DMS114 treated with DMSO at 0.1 percent for 48 hours (cell line): Measurements from ENCODE around the gene KIAA1614.
"Not testable (repeated sequence)": the region's sequence is repeated elsewhere in the genome, so short reads cannot be mapped to it uniquely, and the experiment has no call there.

Experiments used
- DNase-seq: peaks from one replicate; lab custom pipeline; 2025; ENCODE audit not compliant: unreplicated experiment; lab: John Stamatoyannopoulos, UW

KIAA1614 gene

DNA sequence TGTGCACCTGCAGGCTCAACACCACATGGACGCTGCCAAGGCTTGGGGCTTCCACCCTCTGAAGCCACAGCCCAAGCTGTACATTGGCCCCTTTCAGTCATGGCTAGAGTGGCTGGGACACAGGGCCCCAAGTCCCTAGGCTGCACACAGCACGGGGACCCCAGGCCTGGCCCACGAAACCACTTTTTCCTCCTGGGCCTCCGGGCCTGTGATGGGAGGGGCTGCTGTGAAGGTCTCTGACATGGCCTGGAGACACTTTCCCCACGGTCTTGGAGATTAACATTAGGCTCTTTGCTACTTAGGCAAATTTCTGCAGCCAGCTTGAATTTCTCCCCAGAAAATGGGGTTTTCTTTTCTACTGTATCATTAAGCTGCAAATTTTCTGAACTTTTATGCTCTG lies 46.9 kb downstream of the KIAA1614 start:
- DNase-seq: not testable (repeated sequence)

DNA sequence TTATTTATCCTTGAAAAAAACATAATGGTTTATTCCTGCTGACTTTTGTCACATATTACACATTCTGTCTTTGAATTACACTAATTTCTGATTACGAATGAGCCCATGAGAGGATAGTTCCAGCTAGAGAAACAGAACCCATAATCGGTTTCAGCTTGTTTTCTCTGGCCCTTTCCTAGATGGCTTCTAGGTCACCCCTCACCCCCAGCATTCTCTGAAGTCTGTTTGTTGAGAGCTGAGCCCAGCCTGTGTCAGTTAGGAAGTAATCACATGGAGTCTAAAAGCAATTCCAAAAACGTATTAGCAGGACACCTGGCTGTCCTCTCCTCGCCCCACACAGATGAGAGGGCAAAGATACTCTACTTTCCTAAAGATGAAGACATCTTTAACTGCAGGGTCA lies 48.9 kb downstream of the KIAA1614 start:
- DNase-seq: no peak

DNA sequence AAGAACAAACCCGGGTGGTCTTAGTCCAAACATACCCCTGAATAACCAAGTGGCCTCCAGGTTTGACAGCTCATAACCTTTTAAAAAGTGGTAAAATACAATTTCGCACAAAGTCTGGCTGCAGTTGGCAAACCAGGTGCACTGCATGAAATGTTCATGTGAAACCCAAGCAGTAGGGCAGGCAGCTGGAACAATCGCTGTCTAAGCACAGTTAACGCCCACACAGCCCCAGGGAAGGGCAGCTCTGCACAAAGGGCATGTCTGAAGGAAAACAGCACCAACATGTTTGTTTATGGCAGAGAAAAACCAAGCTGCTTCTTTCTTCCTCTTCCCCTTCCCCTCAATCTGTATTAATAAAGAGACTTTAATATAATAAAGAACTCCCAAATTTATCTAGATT lies 49.5 kb downstream of the KIAA1614 start:
- DNase-seq: no peak

DNA sequence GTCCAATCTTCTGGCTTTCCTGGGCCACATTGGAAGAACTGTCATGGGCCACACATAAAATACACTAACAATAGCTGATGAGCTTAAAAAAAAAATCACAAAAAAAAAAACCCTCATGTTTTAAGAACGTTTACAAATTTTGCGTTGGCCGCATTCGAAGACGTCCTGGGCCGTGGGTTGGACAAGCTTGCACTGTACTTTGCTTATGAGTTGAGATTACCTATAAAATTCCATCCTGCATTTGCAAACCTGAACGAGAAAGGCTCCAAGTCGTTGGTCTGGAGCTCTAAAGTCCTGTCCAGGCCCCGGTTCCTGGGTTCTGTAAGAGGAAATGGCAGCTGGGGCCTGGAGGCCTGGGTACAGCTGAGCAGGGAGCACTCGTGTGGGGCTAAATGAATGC lies 51.4 kb downstream of the KIAA1614 start:
- no peak for DNase-seq

DNA sequence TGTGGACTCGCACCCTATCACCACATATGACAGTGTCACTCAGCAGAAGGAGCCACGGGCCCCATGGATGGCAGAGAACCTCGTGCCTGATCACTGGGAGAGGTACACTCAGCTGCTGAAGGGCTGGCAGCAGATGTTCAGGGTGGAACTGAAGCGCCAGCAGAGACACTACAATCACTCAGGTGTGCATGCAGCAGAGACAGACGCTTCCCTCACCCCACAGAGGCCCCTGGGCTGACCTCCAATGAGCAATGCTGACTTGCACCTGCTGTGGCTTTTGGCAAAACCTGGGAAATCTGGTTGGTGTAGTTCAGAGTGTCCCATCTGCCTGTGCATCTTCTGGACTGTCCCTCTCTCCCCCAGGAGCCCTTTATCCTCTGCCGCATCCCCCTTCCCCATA lies 51.9 kb downstream of the KIAA1614 start:
- no peak for DNase-seq

DNA sequence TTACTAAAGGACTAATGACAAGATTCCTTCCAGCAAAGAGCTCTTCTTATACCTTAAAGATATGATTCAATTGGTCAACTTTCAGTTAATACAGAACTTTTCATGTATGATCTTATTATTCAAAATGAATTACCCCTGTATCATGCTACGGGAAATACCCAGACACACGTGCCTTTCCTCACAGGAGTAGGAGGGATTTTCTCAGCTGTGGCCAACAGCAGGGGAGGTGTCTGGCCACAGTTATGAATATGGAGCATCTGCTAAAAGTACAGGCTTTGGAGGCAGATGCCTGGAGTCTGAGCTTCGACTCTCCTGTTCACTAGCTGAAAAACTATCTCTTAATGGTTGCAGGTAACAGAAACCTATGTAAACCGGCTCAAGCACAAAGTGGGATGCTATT lies 53.6 kb downstream of the KIAA1614 start:
- DNase-seq: no peak

DNA sequence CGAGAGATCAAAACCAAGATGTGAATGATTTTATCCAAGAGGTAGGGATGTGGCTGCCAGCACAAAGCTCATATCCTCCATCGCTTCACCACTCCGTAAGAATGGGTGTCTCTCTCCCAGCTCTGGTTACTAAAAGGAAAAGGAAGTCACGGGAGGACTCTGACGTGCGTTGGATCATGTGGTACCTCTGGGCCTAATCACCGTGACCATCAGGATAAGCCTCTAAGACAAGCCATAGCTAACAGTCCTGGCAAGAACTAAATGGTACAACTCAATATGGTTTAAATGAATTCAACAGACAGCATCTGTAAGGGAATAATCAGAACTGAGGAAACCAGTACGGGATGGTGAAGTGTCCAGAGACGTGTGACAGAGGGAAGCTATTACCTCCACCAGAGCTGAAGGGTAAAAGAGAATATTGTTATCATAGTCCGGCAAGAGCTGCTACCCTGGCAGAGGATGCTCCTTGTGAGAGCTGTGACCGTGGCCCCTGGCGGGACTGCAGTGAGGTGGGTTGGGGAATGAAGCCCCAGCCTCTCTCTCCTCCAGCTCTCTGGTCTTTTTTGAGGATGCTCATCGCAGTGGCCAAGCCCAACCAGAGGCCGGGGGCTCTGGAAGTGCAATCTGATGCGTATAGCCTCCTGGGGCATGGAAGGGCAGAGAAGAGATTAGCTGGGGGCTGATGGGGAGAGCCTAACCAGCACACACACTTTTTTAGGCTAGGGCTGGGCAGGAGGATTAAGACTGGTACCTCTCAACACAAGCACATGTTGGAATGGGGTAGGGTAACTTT lies 54.2 kb downstream of the KIAA1614 start:
- DNase-seq: no peak

DNA sequence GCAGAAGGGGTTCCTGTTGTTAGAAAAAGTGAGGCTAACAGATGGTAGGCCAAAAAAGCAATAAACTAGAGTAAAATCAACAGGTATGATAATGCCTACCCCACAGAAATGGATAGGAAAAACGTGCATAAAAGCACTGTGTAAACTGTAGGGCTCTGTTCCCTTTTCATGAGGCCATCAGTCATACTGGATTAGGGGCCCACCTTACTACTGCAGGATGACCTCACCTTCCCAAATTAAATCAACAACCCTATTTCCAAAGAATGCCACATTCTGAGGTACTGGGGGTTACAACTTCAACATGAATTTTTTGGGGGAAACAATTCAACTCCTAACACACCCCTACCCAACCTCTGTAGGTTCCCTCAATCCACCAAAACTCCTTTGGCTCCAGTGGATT lies 54.9 kb downstream of the KIAA1614 start:
- no peak for DNase-seq

DNA sequence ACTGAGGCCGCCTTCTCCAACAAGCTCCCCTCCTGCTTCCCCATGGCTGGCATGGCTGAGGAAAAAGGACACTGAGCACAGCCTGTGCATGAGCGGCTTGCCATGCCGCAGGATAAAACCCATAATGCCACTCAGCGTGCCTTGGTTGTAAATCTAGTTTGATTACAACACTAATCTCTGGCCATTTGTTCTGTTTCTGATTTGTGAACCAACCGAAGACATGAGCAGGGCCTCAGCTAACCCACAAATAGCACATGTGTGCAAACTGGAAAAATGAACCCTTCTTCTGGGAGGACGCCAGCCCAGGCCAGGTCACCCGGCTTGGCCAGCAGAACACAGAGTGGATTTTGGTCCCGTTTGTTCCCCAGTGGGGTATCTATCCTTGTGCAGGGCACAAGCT lies 56.1 kb downstream of the KIAA1614 start:
- DNase-seq: not testable (repeated sequence)

DNA sequence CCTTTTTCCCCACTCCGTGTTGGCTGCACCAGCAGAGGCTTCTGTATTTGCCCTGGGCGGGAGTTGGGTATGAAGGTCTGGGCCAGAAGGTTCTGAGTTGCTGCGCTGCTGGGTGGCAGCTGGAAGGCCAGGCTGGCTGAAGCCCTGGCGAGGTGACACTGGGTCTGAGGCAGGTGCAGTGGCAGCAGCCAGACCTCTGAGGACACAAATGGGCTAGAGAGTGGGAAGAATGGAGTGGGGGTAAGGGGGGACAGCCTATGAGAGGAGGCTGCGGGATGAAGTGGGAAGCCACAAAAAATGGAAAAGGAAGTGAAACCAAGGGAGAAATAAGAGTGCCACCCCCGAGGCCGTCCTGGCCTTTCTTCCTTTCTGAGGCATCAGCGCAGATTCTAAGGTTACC lies 56.7 kb downstream of the KIAA1614 start:
- no peak for DNase-seq

DNA sequence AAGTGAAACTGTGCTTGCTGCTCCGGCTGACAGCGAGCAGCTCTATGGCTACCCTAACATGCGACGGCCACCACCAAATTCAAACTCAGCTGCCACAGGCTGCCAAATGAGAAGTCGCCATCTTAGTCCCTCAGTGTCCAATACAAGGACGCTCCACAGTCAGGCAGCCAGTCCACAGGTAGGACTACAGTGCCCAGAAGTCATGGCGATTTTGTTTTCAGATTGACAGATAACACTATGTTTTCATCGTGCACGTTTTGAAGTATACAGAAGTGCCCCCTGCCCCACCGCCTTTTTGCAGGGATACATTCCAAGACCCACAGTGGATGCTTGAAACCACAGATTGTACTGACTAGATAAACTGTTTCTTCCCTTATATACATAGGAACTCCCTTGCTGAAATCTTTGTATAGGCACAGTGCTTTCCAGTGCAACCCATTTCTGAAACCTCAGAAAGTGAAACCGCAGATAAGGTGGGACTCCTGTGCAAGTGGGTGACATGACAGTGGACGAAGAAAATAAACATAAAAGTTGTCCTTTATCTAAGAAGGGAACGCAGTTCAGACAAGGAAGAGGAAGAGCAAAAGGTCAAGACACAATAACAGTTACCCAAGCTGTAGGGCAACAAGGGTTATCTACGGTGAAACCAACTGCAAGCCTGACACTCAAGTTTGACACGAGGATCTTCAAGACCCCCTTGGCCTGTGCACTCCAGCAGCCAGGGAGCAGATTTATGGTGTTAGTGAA lies 57.8 kb downstream of the KIAA1614 start:
- DNase-seq: no peak

DNA sequence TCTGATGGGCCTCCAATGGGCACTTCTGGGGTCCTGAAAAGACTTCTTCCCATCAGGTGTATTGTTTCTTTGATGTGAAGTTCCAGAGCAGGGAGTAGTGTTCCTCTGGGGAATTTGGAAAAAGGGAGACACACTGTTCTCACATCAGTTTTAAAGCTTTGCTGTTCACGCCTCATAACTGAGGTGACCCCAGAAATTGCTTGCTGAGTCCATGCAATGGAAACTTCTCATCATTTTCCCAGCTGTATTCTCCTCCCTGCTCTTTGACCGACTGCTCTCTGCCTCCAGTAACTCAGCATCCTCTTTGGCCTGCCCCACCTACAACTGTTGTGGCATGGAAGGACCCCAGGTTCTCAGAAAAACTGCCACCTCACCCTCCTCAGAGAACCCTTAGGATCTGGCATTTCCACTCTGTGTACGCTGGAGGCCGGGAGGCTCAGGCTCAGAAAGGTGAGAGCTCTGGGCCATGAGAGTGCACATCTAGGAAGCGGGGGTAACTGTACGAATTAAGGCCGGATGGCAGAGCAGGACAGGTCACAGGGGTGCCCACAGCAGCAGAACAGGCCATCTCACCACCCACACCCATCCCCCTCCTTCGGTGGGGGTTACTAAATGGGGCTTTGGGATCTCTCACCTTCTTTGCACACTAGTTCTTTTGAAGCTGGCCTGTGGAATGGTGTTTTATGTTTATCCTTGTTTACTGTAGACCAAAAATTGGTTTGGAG lies 58.7 kb downstream of the KIAA1614 start:
- DNase-seq: no peak

DNA sequence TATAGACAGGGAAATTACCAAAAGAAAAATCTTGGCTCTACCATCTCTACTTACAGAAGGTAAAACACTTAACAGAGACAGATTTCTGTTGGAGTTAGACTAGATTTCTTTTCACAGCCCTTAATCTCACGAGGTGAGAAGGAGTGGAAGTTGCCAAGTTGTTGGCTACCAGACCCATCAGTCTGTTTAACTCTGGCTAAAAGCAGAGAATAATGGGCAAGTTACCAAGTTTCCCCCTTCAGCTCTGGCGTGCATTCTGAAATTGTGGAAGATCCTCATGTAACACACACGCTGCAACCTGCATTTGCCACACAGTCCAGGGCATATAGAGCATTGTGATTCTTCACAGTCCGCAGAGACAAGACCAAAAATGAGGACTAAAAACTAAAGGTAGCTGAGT lies 60.7 kb downstream of the KIAA1614 start:
- DNase-seq: no peak

DNA sequence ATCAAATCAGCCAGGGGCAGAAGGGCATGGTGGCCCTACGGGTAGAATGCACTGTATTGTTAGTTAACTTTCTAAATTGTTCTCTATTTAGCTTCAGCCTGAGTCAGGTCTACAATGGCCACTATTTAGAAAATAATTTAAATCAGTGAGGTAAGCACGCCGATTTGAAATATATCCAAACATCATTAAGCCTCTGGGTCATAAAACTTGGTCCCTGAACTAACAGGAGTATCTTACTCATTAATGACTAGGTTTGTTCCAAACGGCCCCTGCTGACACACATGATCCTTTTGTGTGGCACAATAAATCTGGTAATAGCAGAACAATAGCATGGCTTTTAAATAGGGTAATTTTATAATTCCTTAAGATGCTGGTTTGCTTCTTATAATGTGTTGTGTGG lies 61.5 kb downstream of the KIAA1614 start:
- DNase-seq: no peak

DNA sequence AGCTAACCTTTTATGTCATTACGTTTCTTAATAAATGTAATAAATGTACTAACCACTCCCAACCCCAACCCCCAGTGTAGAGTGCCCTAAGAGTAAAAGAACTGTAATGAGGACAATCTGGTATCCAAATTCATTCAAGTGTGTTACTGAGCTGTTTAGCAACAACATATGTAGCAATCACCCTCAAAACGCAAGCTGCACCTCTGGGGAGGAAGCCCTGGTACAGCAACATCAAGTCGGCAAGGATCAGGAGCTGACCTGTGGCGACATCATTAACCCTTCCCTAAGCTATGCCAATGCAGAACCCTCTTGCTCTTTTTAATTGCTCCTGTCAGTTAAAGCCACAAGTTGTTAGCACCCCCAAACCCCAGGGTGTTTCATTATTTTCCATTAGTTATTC lies 62.9 kb downstream of the KIAA1614 start:
- DNase-seq: no peak

DNA sequence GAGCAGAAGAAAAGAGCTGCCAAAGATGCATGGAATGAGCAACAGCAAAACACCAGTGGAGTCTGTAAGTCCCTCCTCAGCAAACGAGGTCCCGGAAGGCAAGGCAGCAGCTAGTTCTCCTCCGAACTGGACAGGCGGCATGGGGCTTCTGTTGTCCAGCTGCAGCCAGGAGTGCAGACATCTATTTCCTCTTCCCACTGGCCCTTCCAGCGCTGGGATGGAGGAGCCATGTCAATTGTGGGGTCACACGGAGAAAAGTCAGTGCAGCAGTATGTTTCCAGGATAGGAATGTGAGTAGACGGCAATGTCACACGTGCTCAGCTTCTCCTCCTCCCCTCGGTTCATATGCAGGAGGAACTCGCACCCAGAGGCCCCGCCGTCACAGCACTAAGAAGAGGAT lies 63.5 kb downstream of the KIAA1614 start:
- no peak for DNase-seq

DNA sequence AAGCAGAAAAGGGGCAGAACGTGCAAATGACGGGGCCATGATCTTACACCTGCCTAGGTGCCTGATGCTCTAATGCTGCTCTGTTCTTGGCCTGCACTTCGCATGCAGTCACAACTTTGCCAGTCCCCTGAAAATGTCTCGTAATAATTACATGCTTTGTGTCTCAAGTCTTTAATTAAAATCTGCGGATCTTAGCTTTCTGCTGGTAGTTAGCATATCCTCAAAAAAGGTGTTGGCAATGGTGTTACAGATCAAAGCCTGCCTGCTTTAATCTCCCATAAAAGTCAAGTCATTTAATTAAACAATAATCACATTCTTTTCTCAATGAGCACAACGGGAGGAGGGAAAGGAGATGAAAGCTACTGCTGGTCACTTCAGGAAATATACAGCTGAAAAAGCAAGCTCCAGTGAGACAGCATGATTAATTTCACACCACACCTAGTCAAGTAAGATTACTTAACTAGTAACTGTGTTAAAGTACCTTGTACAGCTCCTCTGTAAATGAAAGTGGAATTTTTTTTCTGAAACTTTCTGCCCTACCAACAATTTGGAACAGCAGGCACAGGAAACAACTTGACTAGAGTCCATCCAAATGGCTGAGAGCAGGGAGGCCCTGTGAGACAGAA lies 64.1 kb downstream of the KIAA1614 start:
- no peak for DNase-seq

DNA sequence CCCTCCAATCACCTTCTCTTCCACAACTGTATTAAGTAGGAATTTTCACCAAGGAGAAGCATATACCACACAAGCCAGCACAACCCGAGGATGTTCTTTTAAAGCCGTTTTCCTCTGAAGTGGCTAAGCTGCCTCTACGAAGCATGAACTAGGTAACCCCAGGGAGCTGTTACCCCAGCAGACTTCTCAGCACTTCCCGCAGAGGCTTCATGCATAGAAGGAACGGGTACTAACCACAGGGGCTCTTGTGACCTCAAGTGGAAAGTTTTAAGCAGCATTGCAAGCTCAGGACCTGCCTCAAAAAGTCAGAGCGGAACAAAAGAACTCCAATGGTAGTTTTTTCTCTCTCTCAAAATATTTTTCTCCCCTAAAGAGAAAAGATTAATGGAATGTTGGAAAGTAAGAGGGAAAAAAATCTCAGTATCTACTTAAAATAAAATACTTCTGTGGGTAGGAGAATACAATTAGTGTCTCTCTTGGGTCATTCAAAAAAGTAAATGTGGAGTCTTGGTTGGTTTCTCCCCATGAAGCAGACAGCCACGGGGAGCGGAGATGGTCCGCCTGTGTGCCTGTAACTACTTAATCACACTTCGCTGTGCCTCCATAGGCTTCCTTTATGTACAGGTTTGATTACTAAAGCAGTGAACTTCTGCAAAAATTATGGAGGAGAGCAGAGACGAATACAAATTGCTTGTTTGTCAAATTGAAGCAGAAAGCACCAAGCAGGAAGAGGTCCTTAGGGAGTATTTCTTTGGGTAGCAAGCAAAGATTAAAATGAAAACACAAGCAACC lies 69.1 kb downstream of the KIAA1614 start:
- no peak for DNase-seq

DNA sequence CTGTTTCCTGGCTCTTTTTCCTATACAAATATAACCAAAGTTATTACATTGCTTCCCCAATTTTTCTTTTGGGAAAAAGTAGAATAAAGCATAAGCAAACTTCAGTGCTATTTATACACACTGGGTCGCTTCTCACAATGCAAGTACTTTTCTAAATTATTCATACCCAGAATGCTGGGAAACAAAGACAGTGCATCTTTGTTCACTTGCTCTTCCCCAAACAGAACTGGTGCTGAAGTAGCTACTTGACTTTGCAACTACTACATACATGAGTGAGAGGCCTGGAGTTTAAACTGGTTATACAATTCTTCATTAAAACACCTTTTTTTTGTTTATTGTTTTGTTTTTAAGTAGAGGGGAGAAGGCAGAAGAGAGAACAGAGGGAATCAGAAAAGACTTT lies 69.7 kb downstream of the KIAA1614 start:
- no peak for DNase-seq

DNA sequence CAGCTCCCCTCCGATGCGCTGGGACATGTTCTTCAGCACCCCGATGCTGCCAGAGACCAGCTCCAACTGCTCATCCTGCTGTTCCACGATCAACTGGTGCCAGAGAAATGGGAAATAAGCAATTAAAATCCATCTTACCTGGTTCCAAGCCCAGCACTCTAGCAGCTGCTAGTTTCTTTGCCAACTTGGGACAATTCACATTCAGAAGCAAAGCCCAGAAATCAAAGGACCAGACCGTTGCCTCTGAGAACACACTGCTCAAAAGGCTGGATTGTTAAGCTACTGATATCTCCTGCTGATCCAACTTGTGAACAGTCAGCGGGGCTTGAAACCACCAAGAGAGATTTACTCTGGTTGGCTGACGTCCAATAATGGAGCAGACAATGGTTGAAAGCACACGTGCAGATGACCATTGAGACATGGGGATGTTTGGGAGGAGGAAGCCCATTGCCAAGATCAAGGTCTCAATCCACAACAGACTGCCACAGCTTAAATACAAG lies 75.6 kb downstream of the KIAA1614 start:
- no peak for DNase-seq

DNA sequence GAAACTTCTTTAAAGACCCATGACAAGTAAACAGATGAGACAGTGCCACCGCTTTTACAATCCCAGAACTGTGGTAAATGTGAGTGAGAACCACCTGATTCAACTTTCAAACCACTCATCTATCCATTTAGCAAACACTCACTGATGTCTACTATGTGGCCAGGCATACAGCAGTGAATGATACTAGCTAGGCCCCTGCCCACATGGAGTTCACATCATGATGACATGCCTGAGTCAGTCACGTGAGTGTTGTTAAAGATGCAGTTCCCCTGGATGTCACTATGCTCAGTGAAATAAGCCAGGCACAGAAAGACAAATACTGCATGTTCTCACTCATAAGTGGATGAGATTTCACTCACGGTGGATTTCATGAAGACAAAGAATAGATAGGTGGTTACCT lies 81.6 kb downstream of the KIAA1614 start:
- DNase-seq: no peak
